ENCODE results near the gene SERF2. TPM values are rescaled to one million over a fixed set of nuclear protein-coding genes. Genes with fewer than 3 reads are reported as not detected.
A peak's percentile ranks its signal among the peaks of the same experiment; 100 is the strongest.

SERF2 gene
- total and polyA plus RNA-seq, 10 of the 15 experiments (the other 5 are each of a cell fraction or from before 2014, with no cell fraction given) = 464 to 4,159 (median 1,014) TPM

DNA sequence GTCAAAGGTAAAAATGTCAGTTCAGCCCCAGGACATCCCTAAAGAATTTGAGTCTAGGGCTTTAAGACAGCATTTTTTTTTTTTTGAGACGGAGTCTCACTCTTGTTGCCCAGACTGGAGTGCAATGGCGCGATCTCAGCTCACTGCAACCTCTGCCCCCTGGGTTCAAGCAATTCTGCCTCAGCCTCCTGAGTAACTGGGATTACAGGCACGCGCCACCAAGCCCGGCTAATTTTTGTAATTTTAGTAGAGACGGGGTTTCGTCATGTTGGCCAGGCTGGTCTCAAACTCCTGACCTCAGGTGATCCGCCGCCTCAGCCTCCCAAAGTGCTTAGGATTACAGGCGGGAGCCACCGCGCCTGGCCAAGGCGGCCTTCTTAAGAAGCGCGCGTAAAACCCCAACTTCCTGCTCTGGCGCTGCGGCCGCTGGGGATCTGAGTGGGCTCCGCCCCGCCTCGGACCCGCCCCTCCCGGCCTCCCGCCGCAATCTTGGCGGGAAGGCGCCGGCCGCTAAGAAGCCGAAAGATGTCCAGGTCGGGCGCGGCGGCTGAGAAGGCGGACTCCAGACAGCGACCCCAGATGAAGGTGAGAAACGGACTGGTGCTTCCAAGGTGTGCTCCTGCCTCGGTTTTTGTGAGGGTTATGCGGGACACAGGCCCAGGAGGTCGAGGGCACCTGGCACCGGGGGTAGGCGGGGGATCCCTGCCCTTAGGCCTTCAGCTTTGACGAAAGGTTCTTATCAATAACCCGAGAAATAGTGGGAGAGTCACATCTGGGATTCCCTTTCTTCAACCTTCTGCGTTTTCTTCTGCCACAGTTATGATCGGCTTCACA is 34.6 kb downstream of the SERF2 start, which contains the start of gene WDR76 (continued):
- TF ChIP-seq CEBPB (IDR thresholded peaks at IDR 0.05; ENCODE audit: borderline replicate concordance in 1 of 2, low read depth in 2 of 2, low read length in 2 of 2) (no peak), EGR1 (IDR thresholded peaks at IDR 0.05; ENCODE audit: borderline replicate concordance in 1 of 2, low read depth in 2 of 2, low read length in 2 of 2) (0 out of 3 replicates have a peak, but pooled peaks of 1 of the 2 experiments have one; percentile 16), CBFB (IDR thresholded peaks at IDR 0.05; ENCODE audit: low read depth) (0 out of 2 replicates have a peak, but pooled peaks have one; percentile 31), FOXM1 (IDR thresholded peaks at IDR 0.05; ENCODE audit: low read depth, low read length) (no peak), HDGF (IDR thresholded peaks at IDR 0.05) (no peak), EZH2 (IDR thresholded peaks at IDR 0.05; ENCODE audit: borderline replicate concordance, control insufficient read depth, low read depth, low read length) (no peak), CHD1 (IDR thresholded peaks at IDR 0.05; ENCODE audit: low read depth, low read length) (no peak), PAX8 (IDR thresholded peaks at IDR 0.05) (no peak), FOS (IDR thresholded peaks at IDR 0.05; ENCODE audit: borderline replicate concordance, extremely low read depth, insufficient read length) (no peak), TCF7 (IDR thresholded peaks at IDR 0.05; ENCODE audit: borderline replicate concordance) (no peak), JUNB (IDR thresholded peaks at IDR 0.05) (no peak), GABPA (IDR thresholded peaks at IDR 0.05; ENCODE audit: low read depth) (no peak), SREBF1 (IDR thresholded peaks at IDR 0.05; ENCODE audit: low read length) (no peak)
- TF ChIP-seq, protein P1, sequence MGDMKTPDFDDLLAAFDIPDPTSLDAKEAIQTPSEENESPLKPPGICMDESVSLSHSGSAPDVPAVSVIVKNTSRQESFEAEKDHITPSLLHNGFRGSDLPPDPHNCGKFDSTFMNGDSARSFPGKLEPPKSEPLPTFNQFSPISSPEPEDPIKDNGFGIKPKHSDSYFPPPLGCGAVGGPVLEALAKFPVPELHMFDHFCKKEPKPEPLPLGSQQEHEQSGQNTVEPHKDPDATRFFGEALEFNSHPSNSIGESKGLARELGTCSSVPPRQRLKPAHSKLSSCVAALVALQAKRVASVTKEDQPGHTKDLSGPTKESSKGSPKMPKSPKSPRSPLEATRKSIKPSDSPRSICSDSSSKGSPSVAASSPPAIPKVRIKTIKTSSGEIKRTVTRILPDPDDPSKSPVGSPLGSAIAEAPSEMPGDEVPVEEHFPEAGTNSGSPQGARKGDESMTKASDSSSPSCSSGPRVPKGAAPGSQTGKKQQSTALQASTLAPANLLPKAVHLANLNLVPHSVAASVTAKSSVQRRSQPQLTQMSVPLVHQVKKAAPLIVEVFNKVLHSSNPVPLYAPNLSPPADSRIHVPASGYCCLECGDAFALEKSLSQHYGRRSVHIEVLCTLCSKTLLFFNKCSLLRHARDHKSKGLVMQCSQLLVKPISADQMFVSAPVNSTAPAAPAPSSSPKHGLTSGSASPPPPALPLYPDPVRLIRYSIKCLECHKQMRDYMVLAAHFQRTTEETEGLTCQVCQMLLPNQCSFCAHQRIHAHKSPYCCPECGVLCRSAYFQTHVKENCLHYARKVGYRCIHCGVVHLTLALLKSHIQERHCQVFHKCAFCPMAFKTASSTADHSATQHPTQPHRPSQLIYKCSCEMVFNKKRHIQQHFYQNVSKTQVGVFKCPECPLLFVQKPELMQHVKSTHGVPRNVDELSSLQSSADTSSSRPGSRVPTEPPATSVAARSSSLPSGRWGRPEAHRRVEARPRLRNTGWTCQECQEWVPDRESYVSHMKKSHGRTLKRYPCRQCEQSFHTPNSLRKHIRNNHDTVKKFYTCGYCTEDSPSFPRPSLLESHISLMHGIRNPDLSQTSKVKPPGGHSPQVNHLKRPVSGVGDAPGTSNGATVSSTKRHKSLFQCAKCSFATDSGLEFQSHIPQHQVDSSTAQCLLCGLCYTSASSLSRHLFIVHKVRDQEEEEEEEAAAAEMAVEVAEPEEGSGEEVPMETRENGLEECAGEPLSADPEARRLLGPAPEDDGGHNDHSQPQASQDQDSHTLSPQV (IDR thresholded peaks at IDR 0.05) = no peak
- TF ChIP-seq, protein P2, sequence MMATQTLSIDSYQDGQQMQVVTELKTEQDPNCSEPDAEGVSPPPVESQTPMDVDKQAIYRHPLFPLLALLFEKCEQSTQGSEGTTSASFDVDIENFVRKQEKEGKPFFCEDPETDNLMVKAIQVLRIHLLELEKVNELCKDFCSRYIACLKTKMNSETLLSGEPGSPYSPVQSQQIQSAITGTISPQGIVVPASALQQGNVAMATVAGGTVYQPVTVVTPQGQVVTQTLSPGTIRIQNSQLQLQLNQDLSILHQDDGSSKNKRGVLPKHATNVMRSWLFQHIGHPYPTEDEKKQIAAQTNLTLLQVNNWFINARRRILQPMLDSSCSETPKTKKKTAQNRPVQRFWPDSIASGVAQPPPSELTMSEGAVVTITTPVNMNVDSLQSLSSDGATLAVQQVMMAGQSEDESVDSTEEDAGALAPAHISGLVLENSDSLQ (IDR thresholded peaks at IDR 0.05) = no peak
- TF ChIP-seq, protein P3, sequence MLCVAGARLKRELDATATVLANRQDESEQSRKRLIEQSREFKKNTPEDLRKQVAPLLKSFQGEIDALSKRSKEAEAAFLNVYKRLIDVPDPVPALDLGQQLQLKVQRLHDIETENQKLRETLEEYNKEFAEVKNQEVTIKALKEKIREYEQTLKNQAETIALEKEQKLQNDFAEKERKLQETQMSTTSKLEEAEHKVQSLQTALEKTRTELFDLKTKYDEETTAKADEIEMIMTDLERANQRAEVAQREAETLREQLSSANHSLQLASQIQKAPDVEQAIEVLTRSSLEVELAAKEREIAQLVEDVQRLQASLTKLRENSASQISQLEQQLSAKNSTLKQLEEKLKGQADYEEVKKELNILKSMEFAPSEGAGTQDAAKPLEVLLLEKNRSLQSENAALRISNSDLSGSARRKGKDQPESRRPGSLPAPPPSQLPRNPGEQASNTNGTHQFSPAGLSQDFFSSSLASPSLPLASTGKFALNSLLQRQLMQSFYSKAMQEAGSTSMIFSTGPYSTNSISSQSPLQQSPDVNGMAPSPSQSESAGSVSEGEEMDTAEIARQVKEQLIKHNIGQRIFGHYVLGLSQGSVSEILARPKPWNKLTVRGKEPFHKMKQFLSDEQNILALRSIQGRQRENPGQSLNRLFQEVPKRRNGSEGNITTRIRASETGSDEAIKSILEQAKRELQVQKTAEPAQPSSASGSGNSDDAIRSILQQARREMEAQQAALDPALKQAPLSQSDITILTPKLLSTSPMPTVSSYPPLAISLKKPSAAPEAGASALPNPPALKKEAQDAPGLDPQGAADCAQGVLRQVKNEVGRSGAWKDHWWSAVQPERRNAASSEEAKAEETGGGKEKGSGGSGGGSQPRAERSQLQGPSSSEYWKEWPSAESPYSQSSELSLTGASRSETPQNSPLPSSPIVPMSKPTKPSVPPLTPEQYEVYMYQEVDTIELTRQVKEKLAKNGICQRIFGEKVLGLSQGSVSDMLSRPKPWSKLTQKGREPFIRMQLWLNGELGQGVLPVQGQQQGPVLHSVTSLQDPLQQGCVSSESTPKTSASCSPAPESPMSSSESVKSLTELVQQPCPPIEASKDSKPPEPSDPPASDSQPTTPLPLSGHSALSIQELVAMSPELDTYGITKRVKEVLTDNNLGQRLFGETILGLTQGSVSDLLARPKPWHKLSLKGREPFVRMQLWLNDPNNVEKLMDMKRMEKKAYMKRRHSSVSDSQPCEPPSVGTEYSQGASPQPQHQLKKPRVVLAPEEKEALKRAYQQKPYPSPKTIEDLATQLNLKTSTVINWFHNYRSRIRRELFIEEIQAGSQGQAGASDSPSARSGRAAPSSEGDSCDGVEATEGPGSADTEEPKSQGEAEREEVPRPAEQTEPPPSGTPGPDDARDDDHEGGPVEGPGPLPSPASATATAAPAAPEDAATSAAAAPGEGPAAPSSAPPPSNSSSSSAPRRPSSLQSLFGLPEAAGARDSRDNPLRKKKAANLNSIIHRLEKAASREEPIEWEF (IDR thresholded peaks at IDR 0.05; ENCODE audit: insufficient replicate concordance, low read depth, low read length) = no peak
- TF ChIP-seq, protein P4, sequence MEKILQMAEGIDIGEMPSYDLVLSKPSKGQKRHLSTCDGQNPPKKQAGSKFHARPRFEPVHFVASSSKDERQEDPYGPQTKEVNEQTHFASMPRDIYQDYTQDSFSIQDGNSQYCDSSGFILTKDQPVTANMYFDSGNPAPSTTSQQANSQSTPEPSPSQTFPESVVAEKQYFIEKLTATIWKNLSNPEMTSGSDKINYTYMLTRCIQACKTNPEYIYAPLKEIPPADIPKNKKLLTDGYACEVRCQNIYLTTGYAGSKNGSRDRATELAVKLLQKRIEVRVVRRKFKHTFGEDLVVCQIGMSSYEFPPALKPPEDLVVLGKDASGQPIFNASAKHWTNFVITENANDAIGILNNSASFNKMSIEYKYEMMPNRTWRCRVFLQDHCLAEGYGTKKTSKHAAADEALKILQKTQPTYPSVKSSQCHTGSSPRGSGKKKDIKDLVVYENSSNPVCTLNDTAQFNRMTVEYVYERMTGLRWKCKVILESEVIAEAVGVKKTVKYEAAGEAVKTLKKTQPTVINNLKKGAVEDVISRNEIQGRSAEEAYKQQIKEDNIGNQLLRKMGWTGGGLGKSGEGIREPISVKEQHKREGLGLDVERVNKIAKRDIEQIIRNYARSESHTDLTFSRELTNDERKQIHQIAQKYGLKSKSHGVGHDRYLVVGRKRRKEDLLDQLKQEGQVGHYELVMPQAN (conservative IDR thresholded peaks at IDR 0.05) = no peak; the same call in 1 of the 2 replicates
